ENCODE measurements around the gene EVI2B. TPM values are rescaled to one million over a fixed set of nuclear protein-coding genes. Genes with fewer than 3 reads are reported as not detected.

The EVI2B gene
- polyA plus RNA-seq, 3 donors = 166 to 267 (median 262) TPM

DNA sequence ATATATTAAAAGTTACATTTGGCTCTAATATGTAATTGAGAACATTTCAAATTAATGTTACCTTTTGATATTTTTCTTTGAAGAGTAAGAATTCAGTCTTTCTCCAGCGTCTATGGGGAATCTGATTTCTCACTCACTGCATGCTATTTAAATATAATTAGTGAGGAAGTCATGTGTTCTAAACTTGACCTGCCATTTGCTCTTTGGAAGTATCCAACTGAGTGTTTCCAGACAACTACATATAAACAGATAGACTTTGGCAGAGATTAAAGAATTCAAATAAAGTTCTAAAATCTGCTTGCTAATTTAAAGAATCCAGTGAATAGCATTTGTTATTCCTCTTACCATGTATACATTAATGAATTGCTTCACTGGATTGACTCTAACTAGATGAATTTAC lies 40.3 kb downstream of the EVI2B start:
- peaks cover 2 to 11% of the 10 kb centered on the region in 2 donors for H3K36me3 ChIP-seq (replicated peaks in 1 of 2; ENCODE audit: control insufficient read depth in 1 of 2, insufficient read depth in 2 of 2, low read length in 2 of 2)
- H3K27ac Mint-ChIP-seq = peak overlapping the region in 3 of 7 donors; percentile 69 to 91 (median 90)
- TF ChIP-seq, protein P1, sequence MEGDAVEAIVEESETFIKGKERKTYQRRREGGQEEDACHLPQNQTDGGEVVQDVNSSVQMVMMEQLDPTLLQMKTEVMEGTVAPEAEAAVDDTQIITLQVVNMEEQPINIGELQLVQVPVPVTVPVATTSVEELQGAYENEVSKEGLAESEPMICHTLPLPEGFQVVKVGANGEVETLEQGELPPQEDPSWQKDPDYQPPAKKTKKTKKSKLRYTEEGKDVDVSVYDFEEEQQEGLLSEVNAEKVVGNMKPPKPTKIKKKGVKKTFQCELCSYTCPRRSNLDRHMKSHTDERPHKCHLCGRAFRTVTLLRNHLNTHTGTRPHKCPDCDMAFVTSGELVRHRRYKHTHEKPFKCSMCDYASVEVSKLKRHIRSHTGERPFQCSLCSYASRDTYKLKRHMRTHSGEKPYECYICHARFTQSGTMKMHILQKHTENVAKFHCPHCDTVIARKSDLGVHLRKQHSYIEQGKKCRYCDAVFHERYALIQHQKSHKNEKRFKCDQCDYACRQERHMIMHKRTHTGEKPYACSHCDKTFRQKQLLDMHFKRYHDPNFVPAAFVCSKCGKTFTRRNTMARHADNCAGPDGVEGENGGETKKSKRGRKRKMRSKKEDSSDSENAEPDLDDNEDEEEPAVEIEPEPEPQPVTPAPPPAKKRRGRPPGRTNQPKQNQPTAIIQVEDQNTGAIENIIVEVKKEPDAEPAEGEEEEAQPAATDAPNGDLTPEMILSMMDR (IDR thresholded peaks at IDR 0.05) = no peak

DNA sequence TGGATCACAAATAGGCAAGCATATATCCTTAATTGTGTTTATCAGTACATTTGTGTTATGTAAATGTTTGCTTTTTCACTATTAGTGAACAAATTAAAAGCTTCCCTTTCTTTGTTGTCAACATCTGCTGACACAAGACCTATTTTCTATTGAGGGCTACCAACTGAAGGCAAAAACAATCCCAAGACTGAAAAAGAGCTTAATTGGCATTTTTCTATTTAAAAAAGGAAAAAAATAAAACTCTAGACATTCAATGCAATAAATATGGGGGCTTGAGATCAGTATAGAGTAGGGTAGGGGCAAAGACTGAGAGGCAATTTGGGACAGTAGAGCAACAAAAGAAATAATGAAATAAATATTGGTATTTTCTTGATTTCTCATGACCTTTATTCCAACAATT lies 41.1 kb downstream of the EVI2B start:
- Histone ChIP-seq H3K4me3 (replicated peaks in 1 of 3; ENCODE audit: low read depth in 2 of 3, low read length in 3 of 3) (no peak overlapping the region), H3K27me3 (ENCODE audit: control insufficient read depth in 2 of 2, insufficient read depth in 2 of 2, low read length in 2 of 2) (no peaks in the 10 kb centered on the region), H3K4me1 (ENCODE audit: control insufficient read depth in 1 of 2, insufficient read depth in 2 of 2, low read length in 2 of 2) (peaks cover 19 to 38% of the 10 kb centered on the region in 2 donors), H3K4me2 (replicated peaks; ENCODE audit: extremely low read depth, low read length, poor library complexity, severe bottlenecking) (no peak overlapping the region), H2AFZ (ENCODE audit: insufficient read depth, low read depth, low read length, poor library complexity, severe bottlenecking) (no peak overlapping the region), H3K36me3 (replicated peaks in 1 of 2; ENCODE audit: control insufficient read depth in 1 of 2, insufficient read depth in 2 of 2, low read length in 2 of 2) (peaks cover 2 to 14% of the 10 kb centered on the region in 2 donors), H3K9me3 (replicated peaks in 1 of 2; ENCODE audit: control insufficient read depth in 1 of 2, insufficient read depth in 1 of 2, low read length in 2 of 2) (no peaks in the 10 kb centered on the region), H3K9ac (ENCODE audit: insufficient read depth, low read length, poor library complexity, severe bottlenecking) (no peak overlapping the region), H4K20me1 (ENCODE audit: insufficient read depth, low read length) (no peaks in the 10 kb centered on the region), H3K27ac (ENCODE audit: low read depth in 1 of 2, low read length in 2 of 2) (peak overlapping the region in 1 of 2 donors; percentile 82), H3K79me2 (ENCODE audit: insufficient read depth, low read length) (peaks cover 7% of the 10 kb centered on the region)
- Mint-ChIP-seq H3K27ac (no peak overlapping the region), H3K27me3 (ENCODE audit: low read depth in 3 of 3) (no peaks in the 10 kb centered on the region), H3K9me3 (peaks cover 0 to 3% (median 0%) of the 10 kb centered on the region in 7 donors), H3K4me3 (no peak overlapping the region), H3K36me3 (peaks cover 36 to 38% of the 10 kb centered on the region in 2 donors), H3K4me1 (peaks cover 37% of the 10 kb centered on the region)
- no peak for DNase-seq
- intact Hi-C loops (cut with micrococcal nuclease) = loop anchor here in 1 of 2 donors (10.0 kb wide), 1 partner anchor 52 kb away; the partner anchor contains the start of gene EVI2A
- TF ChIP-seq, protein P1 (IDR thresholded peaks at IDR 0.05) = no peak

More for the DNA sequence above, 40.3 kb downstream of the EVI2B start:
- WGBS (ENCODE audit: insufficient coverage) = no CpG with 5 or more reads among the region's 1 CpG
- Mint-ChIP-seq H3K4me3 (no peak overlapping the region), H3K36me3 (peaks cover 35 to 38% of the 10 kb centered on the region in 2 donors), H3K9me3 (peaks cover 0 to 3% (median 0%) of the 10 kb centered on the region in 7 donors), H3K4me1 (peaks cover 34% of the 10 kb centered on the region), H3K27me3 (ENCODE audit: low read depth in 3 of 3) (no peaks in the 10 kb centered on the region)
- H3K9ac ChIP-seq (ENCODE audit: insufficient read depth, low read length, poor library complexity, severe bottlenecking) = no peak overlapping the region
- H3K9me3 ChIP-seq (replicated peaks in 1 of 2; ENCODE audit: control insufficient read depth in 1 of 2, insufficient read depth in 1 of 2, low read length in 2 of 2) = no peaks in the 10 kb centered on the region
- H3K4me1 ChIP-seq (ENCODE audit: control insufficient read depth in 1 of 2, insufficient read depth in 2 of 2, low read length in 2 of 2) = peaks cover 19 to 38% of the 10 kb centered on the region in 2 donors
- intact Hi-C loops (cut with micrococcal nuclease) = loop anchor here in 1 of 2 donors (10.0 kb wide), 1 partner anchor 51 kb away; the partner anchor contains the start of gene EVI2A
- H4K20me1 ChIP-seq (ENCODE audit: insufficient read depth, low read length) = no peaks in the 10 kb centered on the region
- peak overlapping the region in 1 of 2 donors; percentile 82 for H3K27ac ChIP-seq (ENCODE audit: low read depth in 1 of 2, low read length in 2 of 2)
- H2AFZ ChIP-seq (ENCODE audit: insufficient read depth, low read depth, low read length, poor library complexity, severe bottlenecking) = no peak overlapping the region
- H3K27me3 ChIP-seq (ENCODE audit: control insufficient read depth in 2 of 2, insufficient read depth in 2 of 2, low read length in 2 of 2) = no peaks in the 10 kb centered on the region
- DNase-seq = no peak
- H3K79me2 ChIP-seq (ENCODE audit: insufficient read depth, low read length) = peaks cover 7% of the 10 kb centered on the region
- H3K4me2 ChIP-seq (replicated peaks; ENCODE audit: extremely low read depth, low read length, poor library complexity, severe bottlenecking) = peak overlapping the region; percentile 59
- H3K4me3 ChIP-seq (replicated peaks in 1 of 3; ENCODE audit: low read depth in 2 of 3, low read length in 3 of 3) = peak overlapping the region in 1 of 3 experiments; percentile 54

All from CD14-positive monocyte (primary cell).